KBM-7 (cell line): ENCODE data around the gene SUSD3.
"Not testable (repeated sequence)": the region's sequence is repeated elsewhere in the genome, so short reads cannot be mapped to it uniquely, and the experiment has no call there.

ENCODE experiments used
- DNase-seq: peaks from one replicate; pipeline ENCODE4 v3.0.0-alpha.2; 2015
- in situ Hi-C: fragments of 300-500 bp; cut with MboI; formaldehyde crosslinking; loops from 2 replicates; pipeline ENCODE4 v1.14.3; 2020; ENCODE audit warnings: low sequenced_read_pairs, low pct_unique_long_range_greater_than_20kb, mixed read lengths

The SUSD3 gene

DNA sequence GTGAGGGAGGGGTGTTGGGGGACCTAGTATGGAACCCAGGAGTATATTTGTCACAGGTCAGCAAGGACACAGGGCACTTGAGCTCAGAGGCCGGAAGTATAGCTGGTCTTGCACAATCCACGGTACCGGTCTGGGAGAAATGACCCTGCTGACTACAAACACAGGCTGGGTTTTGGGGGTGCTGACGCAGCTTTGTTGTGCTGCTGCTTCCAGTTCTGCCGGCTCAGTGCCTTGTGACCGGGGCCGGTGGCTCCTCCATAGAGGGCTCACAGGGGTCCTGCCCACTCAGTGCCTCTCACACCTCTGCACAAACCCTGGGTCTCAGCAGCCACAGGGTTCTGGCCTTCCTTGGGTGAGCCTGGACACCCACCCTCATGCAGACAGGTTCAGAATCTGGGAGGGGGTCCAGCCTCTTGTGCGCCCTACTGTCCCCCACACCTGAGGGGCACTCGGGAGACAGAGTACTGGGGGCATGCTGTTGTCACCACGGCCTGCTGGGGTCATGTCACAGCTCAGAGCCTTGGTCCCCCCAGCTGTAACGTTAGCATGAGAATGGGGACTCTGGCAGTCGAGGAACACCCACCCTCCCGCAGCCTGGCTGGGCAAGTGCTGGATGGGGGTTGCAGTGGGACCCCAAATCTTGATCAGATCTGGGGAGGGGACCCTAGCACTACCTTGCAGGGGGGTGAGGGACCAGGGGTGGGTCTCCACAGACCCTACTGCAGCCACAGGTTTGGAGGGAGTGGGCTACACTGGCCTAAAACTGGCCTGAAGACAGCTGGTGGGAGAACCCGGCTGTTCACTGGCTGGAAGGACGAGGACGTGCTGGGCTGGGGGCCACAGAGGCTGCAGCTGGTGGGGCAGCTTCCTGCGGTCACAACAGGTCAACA, 57.8 kb downstream of the SUSD3 start:
- no peak for DNase-seq

DNA sequence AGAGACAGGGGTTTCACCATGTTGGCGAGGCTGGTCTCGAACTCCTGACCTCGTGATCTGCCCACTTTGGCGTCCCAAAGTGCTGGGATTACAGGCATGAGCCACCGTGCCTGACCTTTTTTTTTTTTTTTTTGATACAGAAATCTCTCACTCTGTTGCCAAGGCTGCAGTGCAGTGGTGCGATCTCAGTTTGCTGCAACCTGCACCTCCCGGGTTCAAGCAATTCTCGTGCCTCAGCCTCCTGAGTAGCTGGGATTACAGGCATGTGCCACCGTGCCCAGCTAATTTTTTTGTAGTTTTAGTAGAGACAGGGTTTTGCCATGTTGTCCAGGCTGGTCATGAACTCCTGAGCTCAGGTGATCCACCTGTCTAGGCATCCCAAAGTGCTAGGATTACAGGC, 59.0 kb downstream of the SUSD3 start:
- in situ Hi-C loops, DNase-seq: not testable (repeated sequence)

More for the DNA sequence above, 57.8 kb downstream of the SUSD3 start:
- in situ Hi-C loops, result no loop called here

- DNase-seq, result no peak
- in situ Hi-C loops, result no loop called here
Observed at GRCh38 chr9:93117924-93118862, 59.7 kb downstream of the SUSD3 start.

GRCh38 chr9:93118863-93119702, 60.6 kb downstream of the SUSD3 start:
- DNase-seq, result no peak
- in situ Hi-C loops, result no loop called here

DNA sequence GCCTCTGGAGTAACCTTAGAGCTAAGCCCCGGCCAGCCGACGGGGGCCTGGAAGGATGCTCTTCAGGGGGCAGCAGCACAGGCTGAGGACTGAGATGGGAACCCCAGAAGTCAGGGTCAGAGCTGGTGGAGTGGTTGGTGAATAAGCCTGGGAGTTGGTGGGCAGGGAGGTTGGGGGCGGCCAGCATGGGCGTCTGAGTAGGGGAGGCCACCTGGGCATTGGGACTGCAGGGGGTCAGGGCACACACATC, 61.1 kb downstream of the SUSD3 start:
- in situ Hi-C loops, result no loop called here
- no peak for DNase-seq

GRCh38 chr9:93119953-93120845, 61.7 kb downstream of the SUSD3 start:
- DNase-seq, result peak; percentile 88
- in situ Hi-C loops, result no loop called here

GRCh38 chr9:93120846-93121315, 62.4 kb downstream of the SUSD3 start:
- in situ Hi-C loops, result no loop called here
- DNase-seq, result no peak

GRCh38 chr9:93121316-93122241, 63.1 kb downstream of the SUSD3 start:
- no peak for DNase-seq
- in situ Hi-C loops, result no loop called here

GRCh38 chr9:93122721-93123221, 64.3 kb downstream of the SUSD3 start:
- in situ Hi-C loops, result no loop called here
- DNase-seq, result no peak

DNA sequence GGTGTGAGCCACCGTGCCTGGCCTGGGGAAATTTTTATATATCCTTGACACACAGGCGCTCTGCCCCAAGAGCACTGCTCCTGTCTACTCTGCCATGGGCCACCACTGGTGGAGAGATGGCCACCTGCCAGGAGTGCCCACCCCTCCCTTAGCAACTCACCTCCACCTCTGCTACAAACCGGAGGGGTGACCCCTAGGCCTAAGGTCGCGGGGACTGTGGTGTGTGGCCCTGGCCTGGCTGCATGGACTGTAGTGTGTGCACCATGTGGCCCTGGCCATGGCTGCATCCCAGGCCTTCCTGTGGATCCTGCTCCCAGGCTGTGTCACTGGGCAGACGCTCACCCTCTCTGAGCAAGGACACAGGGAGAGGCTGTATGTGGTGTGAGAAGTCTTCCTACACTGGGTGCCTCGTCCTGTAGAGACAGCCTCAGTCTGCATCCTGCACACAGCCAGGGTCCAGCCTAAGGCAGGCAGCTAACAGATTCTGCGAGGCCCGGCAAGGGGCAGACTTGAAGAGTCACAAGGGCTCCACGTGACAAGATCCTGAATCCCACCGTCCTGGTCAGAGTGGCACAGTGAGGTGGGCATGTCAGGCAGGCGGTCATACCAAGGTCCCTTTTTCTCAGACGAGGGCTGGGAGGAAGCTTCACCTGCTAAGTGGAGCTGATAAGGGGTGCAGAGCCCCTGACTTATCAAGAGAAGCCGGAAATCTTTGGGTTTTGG, 65.2 kb downstream of the SUSD3 start:
- in situ Hi-C loops, result no loop called here
- no peak for DNase-seq

DNA sequence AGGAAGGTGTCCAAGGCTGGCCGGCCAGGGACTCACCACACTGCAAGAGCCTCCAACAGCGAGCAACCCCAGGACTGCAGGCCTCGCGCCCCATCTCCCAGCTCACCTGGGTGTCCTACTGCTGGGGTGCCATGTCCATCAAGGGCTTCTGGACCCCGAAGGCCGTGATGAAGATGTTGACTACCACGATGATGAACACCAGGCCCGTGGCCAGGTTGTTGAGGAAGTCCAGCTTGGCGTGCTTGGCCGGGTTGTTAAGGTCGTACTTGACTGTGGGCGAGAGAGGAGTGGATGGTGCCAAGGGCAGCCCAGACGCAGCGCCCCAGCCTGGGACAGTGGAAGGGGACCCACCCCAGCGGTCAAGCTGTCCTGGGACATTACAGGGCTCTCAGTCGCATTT, 66.3 kb downstream of the SUSD3 start:
- in situ Hi-C loops, result no loop called here
- no peak for DNase-seq

DNA sequence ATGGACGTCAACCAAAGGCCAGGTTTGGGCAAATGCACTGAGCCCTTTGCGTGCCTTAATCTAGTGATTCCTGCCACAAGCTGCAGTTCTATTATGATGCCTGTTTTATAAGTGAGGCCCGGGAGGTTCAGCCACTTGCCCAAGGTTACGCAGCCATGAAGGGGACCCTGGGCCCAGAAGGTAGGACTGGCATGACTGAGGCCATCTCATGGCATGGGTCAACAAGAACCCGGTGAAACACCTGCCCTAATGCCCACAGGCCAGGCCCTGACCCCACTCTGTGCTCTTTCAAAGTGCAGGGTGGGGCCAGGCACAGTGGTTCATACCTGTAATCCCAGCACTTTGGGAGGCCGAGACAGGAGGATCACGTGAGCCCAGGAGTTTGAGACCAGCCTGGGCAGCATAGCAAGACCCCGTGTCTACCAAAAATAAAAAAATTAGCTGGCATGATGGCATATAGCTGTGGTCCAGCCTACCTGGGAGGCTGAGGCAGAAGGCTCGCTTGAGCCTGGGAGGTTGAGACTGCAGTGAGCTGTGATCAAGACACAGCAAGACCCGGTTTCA, 66.9 kb downstream of the SUSD3 start:
- in situ Hi-C loops, result no loop called here
- no peak for DNase-seq

- no peak for DNase-seq
- in situ Hi-C loops, result no loop called here
Observed at GRCh38 chr9:93126151-93126781, 67.8 kb downstream of the SUSD3 start.

DNA sequence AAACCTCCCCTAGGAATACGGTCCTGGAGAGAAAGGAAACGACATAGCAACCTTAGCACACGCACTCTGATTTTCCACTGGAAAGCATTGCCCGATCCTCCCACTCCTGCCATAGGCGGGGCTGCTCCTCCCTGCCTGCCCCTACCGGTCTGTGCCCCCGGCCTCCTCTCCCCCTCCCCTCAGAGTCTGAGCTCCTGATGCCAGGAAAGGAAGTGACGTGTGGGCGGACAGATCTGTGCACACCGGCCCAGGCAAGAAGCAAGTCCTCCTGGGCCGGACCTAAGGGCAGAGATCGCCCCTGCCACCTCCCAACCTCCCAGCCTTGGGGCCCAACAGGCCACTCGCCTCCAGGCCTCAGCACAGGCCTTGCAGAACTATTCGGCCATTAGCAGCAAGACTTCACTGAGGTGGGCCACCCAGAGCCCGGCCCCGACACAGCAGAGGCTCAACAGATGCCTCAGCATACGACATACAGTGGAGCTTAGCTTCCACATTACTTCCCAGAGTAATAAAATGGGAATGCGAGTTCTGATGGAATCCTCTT, 68.4 kb downstream of the SUSD3 start:
- in situ Hi-C loops, result no loop called here
- DNase-seq, result peak; percentile 28

DNA sequence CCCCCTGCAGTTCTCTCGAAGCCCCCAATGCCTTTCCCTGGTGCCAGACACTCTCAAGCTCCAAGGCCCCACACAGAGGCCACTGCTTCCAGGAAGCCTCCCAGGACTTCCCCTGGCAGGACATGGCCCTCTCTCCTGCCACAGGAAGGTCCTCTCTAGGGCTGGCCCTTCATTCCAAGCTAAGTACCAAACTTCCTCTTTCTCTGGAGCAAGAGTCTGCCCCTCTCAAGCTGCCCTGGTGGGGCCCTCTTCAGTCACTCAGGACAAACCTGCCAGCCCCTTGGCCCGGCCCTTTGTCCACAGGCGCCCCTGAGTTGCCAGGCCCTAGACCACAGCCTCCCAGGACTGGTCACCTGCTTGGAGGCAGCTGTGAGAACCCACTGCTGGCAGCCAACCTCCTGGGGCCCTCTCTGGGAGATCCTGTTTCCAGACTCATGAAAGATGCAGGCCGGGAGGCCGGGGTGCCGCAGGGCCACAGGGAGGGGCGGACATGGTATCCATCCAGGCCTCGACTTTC, 69.0 kb downstream of the SUSD3 start:
- in situ Hi-C loops, result no loop called here
- DNase-seq, result peak; percentile 33
